ENCODE data around the gene HSD17B4. TPM values are rescaled to one million over a fixed set of nuclear protein-coding genes. Genes with fewer than 3 reads are reported as not detected.
"Not testable (repeated sequence)": the region's sequence is repeated elsewhere in the genome, so short reads cannot be mapped to it uniquely, and the experiment has no call there.

Gene HSD17B4
- total RNA-seq, 4 donors from 2014 or later: 105 to 224 (median 166) TPM

GRCh38 chr5:119476341-119476740 lies 24.0 kb downstream of the HSD17B4 start:
- in situ Hi-C loops (cut with MboI; ENCODE audit: low pct_ligation_motif_present in 1 of 4, low pct_unique_long_range_greater_than_20kb in 1 of 4, low sequenced_read_pairs in 3 of 4): loop anchor here in 1 of 4 donors (25.0 kb wide), 1 partner anchor 261 kb away; no protein-coding TSS in a partner anchor
- WGBS, 2 donors (ENCODE audit: low coverage in 1 of 2): 70 to 85% methylated on average over 1 of the region's 1 CpG

GRCh38 chr5:119478781-119479180 lies 26.5 kb downstream of the HSD17B4 start:
- Histone ChIP-seq H3K4me1 (peaks cover 0 to 4% (median 0%) of the 10 kb centered on the region in 4 donors), H3K9me3 (no peaks in the 10 kb centered on the region), H3K36me3 (peaks cover 0 to 49% (median 21%) of the 10 kb centered on the region in 4 donors), H3K4me3 (no peak overlapping the region), H3K27me3 (no peaks in the 10 kb centered on the region), H3K27ac (no peak overlapping the region)
- WGBS, 2 donors (ENCODE audit: low coverage in 1 of 2): 93 to 96% methylated on average over 3 of the region's 3 CpGs
- intact Hi-C loops (cut with DNase I; ENCODE audit: low total_unique reads): no loop called here
- TF ChIP-seq POLR2A (IDR thresholded peaks at IDR 0.05) (no peak), EP300 (IDR thresholded peaks at IDR 0.05; ENCODE audit: low read depth) (no peak), POLR2AphosphoS5 (IDR thresholded peaks at IDR 0.05) (no peak), CTCF (IDR thresholded peaks at IDR 0.05) (no peak)
- no peak for DNase-seq
- in situ Hi-C loops (cut with MboI; ENCODE audit: low pct_ligation_motif_present in 1 of 4, low pct_unique_long_range_greater_than_20kb in 1 of 4, low sequenced_read_pairs in 3 of 4): loop anchor here in 1 of 4 donors (25.0 kb wide), 1 partner anchor 259 kb away; no protein-coding TSS in a partner anchor

More at GRCh38 chr5:119476341-119476740, 24.0 kb downstream of the HSD17B4 start:
- TF ChIP-seq CTCF (IDR thresholded peaks at IDR 0.05) (no peak), EP300 (IDR thresholded peaks at IDR 0.05; ENCODE audit: low read depth) (no peak), POLR2AphosphoS5 (IDR thresholded peaks at IDR 0.05) (no peak), POLR2A (IDR thresholded peaks at IDR 0.05) (no peak)
- Histone ChIP-seq H3K27ac (no peak overlapping the region), H3K36me3 (peaks cover 0 to 41% (median 19%) of the 10 kb centered on the region in 4 donors), H3K9me3 (no peaks in the 10 kb centered on the region), H3K4me1 (no peaks in the 10 kb centered on the region), H3K27me3 (no peaks in the 10 kb centered on the region), H3K4me3 (no peak overlapping the region)
- intact Hi-C loops (cut with DNase I; ENCODE audit: low total_unique reads): no loop called here
- no peak for DNase-seq

GRCh38 chr5:119480629-119481028 lies 28.3 kb downstream of the HSD17B4 start:
- H3K9me3 ChIP-seq; H3K4me1 ChIP-seq; DNase-seq; H3K27ac ChIP-seq; H3K27me3 ChIP-seq; H3K4me3 ChIP-seq; intact Hi-C loops (cut with DNase I; ENCODE audit: low total_unique reads): not testable (repeated sequence)
- in situ Hi-C loops (cut with MboI; ENCODE audit: low pct_ligation_motif_present in 1 of 4, low pct_unique_long_range_greater_than_20kb in 1 of 4, low sequenced_read_pairs in 3 of 4): loop anchor here in 1 of 4 donors (25.0 kb wide), 1 partner anchor 257 kb away; no protein-coding TSS in a partner anchor
- H3K36me3 ChIP-seq: peaks cover 0 to 53% (median 24%) of the 10 kb centered on the region in 4 donors
- 93 to 94% methylated on average over 3 to 10 of the region's 10 CpGs for WGBS, 2 donors (ENCODE audit: low coverage in 1 of 2)

- Histone ChIP-seq H3K36me3 (peaks cover 0 to 44% (median 16%) of the 10 kb centered on the region in 4 donors), H3K27me3 (no peaks in the 10 kb centered on the region), H3K4me1 (peaks cover 0 to 4% (median 0%) of the 10 kb centered on the region in 4 donors), H3K4me3 (no peak overlapping the region), H3K27ac (no peak overlapping the region), H3K9me3 (no peaks in the 10 kb centered on the region)
- DNase-seq: no peak
- TF ChIP-seq EP300 (IDR thresholded peaks at IDR 0.05; ENCODE audit: low read depth): no peak
- no peak for TF ChIP-seq POLR2A (IDR thresholded peaks at IDR 0.05)
- TF ChIP-seq CTCF (IDR thresholded peaks at IDR 0.05): no peak
- TF ChIP-seq POLR2AphosphoS5 (IDR thresholded peaks at IDR 0.05): no peak
- WGBS, 2 donors (ENCODE audit: low coverage in 1 of 2): 95 to 100% methylated on average over 1 of the region's 1 CpG
- in situ Hi-C loops (cut with MboI; ENCODE audit: low pct_ligation_motif_present in 1 of 4, low pct_unique_long_range_greater_than_20kb in 1 of 4, low sequenced_read_pairs in 3 of 4): loop anchor here in 1 of 4 donors (25.0 kb wide), 1 partner anchor 254 kb away; no protein-coding TSS in a partner anchor
- intact Hi-C loops (cut with DNase I; ENCODE audit: low total_unique reads): no loop called here
Observed at GRCh38 chr5:119483155-119483554, 30.9 kb downstream of the HSD17B4 start.

All from transverse colon (tissue), 4 donors.